Neutrophil (primary cell): ENCODE measurements around the gene MTO1.

ENCODE experiments used
- H3K27ac ChIP-seq: fragments of 200-600 bp; sonication (generic); 2 replicates; pipeline ENCODE4 v1.5.1; 2016; ENCODE audit warnings: mild to moderate bottlenecking, moderate library complexity
- H3K27me3 ChIP-seq: fragments of 200-600 bp; sonication (generic); 2 replicates; pipeline ENCODE4 v1.6.0; 2016; ENCODE audit warnings: mild to moderate bottlenecking
- H3K36me3 ChIP-seq: fragments of 200-600 bp; sonication (generic); 2 replicates; pipeline ENCODE4 v1.5.1; 2017
- H3K4me1 ChIP-seq, 2 experiments: fragments of 200-600 bp in 1 of 2; sonication (generic) in 1 of 2; 1 replicate in 1 of 2; 2 replicates in 1 of 2; pipeline versions ENCODE4 v1.5.1 to v1.6.1; 2013 to 2016; ENCODE audit warnings: low read depth in 1 of 2, low read length in 1 of 2, mild to moderate bottlenecking in 1 of 2, moderate library complexity in 1 of 2; ENCODE audit not compliant: control insufficient read depth in 1 of 2, insufficient read depth in 1 of 2
- H3K4me3 ChIP-seq, 2 experiments: fragments of 200-600 bp in 1 of 2; sonication (generic) in 1 of 2; 1 replicate in 1 of 2; 2 replicates in 1 of 2; pipeline ENCODE4 v1.5.1; 2013 to 2016; ENCODE audit warnings: low read depth in 1 of 2, low read length in 1 of 2, mild to moderate bottlenecking in 1 of 2, moderate library complexity in 1 of 2
- H3K9me3 ChIP-seq: fragments of 200-600 bp; sonication (generic); 2 replicates; pipeline ENCODE4 v1.5.1; 2016
- CTCF ChIP-seq: fragments of 200-600 bp; sonication (generic); IDR thresholded peaks from 2 replicates; pipeline ENCODE4 v1.5.1; 2016; ENCODE audit warnings: antibody characterized with exemption

Gene MTO1

GRCh38 chr6:73506246-73506645 lies 44.7 kb downstream of the MTO1 start:
- Histone ChIP-seq H3K4me3 (no peak overlapping the region), H3K4me1 (peaks cover 0 to 5% of the 10 kb centered on the region in 2 experiments), H3K36me3 (peaks cover 18% of the 10 kb centered on the region), H3K27ac (no peak overlapping the region), H3K9me3 (no peaks in the 10 kb centered on the region), H3K27me3 (no peaks in the 10 kb centered on the region)
- TF ChIP-seq CTCF, result no peak

GRCh38 chr6:73508776-73509175 lies 47.2 kb downstream of the MTO1 start:
- H3K4me3 ChIP-seq, result no peak overlapping the region
- H3K36me3 ChIP-seq, result peaks cover 7% of the 10 kb centered on the region
- TF ChIP-seq CTCF, result no peak
- no peak overlapping the region for H3K27ac ChIP-seq
- H3K4me1 ChIP-seq, result no peaks in the 10 kb centered on the region
- no peaks in the 10 kb centered on the region for H3K27me3 ChIP-seq
- no peaks in the 10 kb centered on the region for H3K9me3 ChIP-seq

GRCh38 chr6:73509851-73510250 lies 48.3 kb downstream of the MTO1 start:
- H3K27me3 ChIP-seq, result no peaks in the 10 kb centered on the region
- no peaks in the 10 kb centered on the region for H3K9me3 ChIP-seq
- H3K27ac ChIP-seq, result no peak overlapping the region
- H3K4me1 ChIP-seq, result no peaks in the 10 kb centered on the region
- H3K4me3 ChIP-seq, result no peak overlapping the region
- H3K36me3 ChIP-seq, result no peaks in the 10 kb centered on the region
- TF ChIP-seq CTCF, result no peak

GRCh38 chr6:73511796-73512195 lies 50.3 kb downstream of the MTO1 start:
- Histone ChIP-seq H3K27me3 (no peaks in the 10 kb centered on the region), H3K36me3 (peaks cover 11% of the 10 kb centered on the region), H3K4me3 (no peak overlapping the region), H3K4me1 (peaks cover 11 to 12% of the 10 kb centered on the region in 2 experiments), H3K27ac (no peak overlapping the region), H3K9me3 (no peaks in the 10 kb centered on the region)
- TF ChIP-seq CTCF, result no peak

GRCh38 chr6:73513496-73513854 lies 51.9 kb downstream of the MTO1 start:
- no peak for TF ChIP-seq CTCF
- H3K4me3 ChIP-seq, result no peak overlapping the region

GRCh38 chr6:73514746-73515110 lies 53.2 kb downstream of the MTO1 start:
- Histone ChIP-seq H3K4me1 (peaks cover 23 to 30% of the 10 kb centered on the region in 2 experiments), H3K27me3 (no peaks in the 10 kb centered on the region), H3K27ac (no peak overlapping the region), H3K9me3 (no peaks in the 10 kb centered on the region), H3K4me3 (no peak overlapping the region), H3K36me3 (peaks cover 37% of the 10 kb centered on the region)
- no peak for TF ChIP-seq CTCF

More at GRCh38 chr6:73513496-73513854, 51.9 kb downstream of the MTO1 start:
- Histone ChIP-seq H3K4me1 (peaks cover 13 to 18% of the 10 kb centered on the region in 2 experiments), H3K36me3 (peaks cover 25% of the 10 kb centered on the region), H3K9me3 (no peaks in the 10 kb centered on the region), H3K27ac (no peak overlapping the region), H3K27me3 (no peaks in the 10 kb centered on the region)
